ENCODE measurements around the gene TDRD12.
"Not testable (repeated sequence)": the region's sequence is repeated elsewhere in the genome, so short reads cannot be mapped to it uniquely, and the experiment has no call there.

- TF ChIP-seq CTCF, POLR2AphosphoS5, POLR2A, EP300 (IDR thresholded peaks at IDR 0.05): not testable (repeated sequence)
Measured at GRCh38 chr19:32745594-32746251, 26.2 kb downstream of the TDRD12 start.

Measured in sigmoid colon (tissue), 4 donors.